Pancreas (tissue), 10 donors: Measurements from ENCODE around the gene RBMS3. TPM values are rescaled to one million over a fixed set of nuclear protein-coding genes. Genes with fewer than 3 reads are reported as not detected.

ENCODE experiments used
- ATAC-seq, 4 donors: fragments of 200-7000 bp; cut with Tn5 transposase; one replicate each; pipeline versions ENCODE4 v1.8.0 to v1.9.1; 2020; ENCODE audit warnings: mild to moderate bottlenecking in 4 of 4, moderate library complexity in 4 of 4
- DNase-seq, 6 donors: peaks; one replicate each; pipeline ENCODE4 v3.0.0-alpha.2; 2020
- FAIRE-seq: peaks from 2 replicates; lab custom pipeline; 2012; peaks lifted over from hg19 to GRCh38; lab: Jason Lieb, UNC
- H3K27ac ChIP-seq, 4 donors: fragments of 200-600 bp; sonication (generic); 1 replicate in 3 of 4; 2 replicates in 1 of 4; pipeline versions ENCODE4 v1.5.0 to v1.8.0; 2020
- H3K27me3 ChIP-seq, 4 donors: fragments of 200-600 bp; one replicate each; pipeline ENCODE4 v1.8.0; 2021
- H3K36me3 ChIP-seq, 3 donors: fragments of 200-600 bp; sonication (generic) in 1 of 3; one replicate each; pipeline versions ENCODE4 v1.5.0 to v1.8.0; 2020 to 2021
- H3K4me1 ChIP-seq, 3 donors: fragments of 200-600 bp; one replicate each; pipeline ENCODE4 v1.8.0; 2021
- H3K4me3 ChIP-seq, 4 donors: fragments of 200-600 bp; sonication (generic) in 2 of 4; one replicate each; pipeline versions ENCODE4 v1.5.0 to v1.8.0; 2020 to 2021
- H3K9me3 ChIP-seq, 4 donors: fragments of 200-600 bp; one replicate each; pipeline ENCODE4 v1.8.0; 2021
- WGBS, 2 donors: extraction: QIAGEN DNeasy Blood & Tissue Kit; methylation state at CpG; one replicate each; pipeline ENCODE4 v1.1.7; 2013; 5-methylcytosine and 5-hydroxymethylcytosine counted together
- intact Hi-C, 3 donors: fragments of 100-400 bp; cut with DNase I; formaldehyde crosslinking; loops; one replicate each; pipeline versions ENCODE4 v1.11.1 to v1.14.2; 2022
- polyA plus RNA-seq, 2 donors: library from polyadenylated mRNA; stranded (reverse); fragments of 200-250 nt; gene quantifications; one replicate each; pipeline ENCODE4 v1.2.3, GENCODE V29; 2013
- total RNA-seq, 6 donors: library from RNA; stranded (reverse); fragmentation: NEBNext Ultra II Directional in 4 of 6; extraction: Animal tissue kit (Norgen Biotek cat#: 25700) in 4 of 6; gene quantifications; one replicate each; pipeline versions ENCODE4 v1.2.1 to v1.2.4, GENCODE V29; 2021 to 2023
- TF ChIP-seq, protein P1 (sequence below), 4 donors: fragments of 200-600 bp; sonication (generic) in 3 of 4; IDR thresholded peaks; one replicate each; pipeline versions ENCODE4 v1.5.0 to v1.8.0; 2021; ENCODE audit warnings: antibody characterized with exemption in 4 of 4
- donor health status: healthy with polysubstance abuse.
- donor health status: DM: no; HTN: no; CAD: no; lungs with moderate emphysema.
- donor health status: DM: no; HTN: no; CAD: no.
- donor health status: control.
- donor health status: control.
- donor health status: Bipolar disorder and iron deficiency.
- donor health status: DM: yes; HTN: yes; CAD: no.
- donor health status: DM: no; HTN: no; CAD: no.
- donor health status: DM: no; HTN: no; CAD: no.
- donor health status: DM: yes; HTN: yes; CAD: no.

RBMS3 gene
- total and polyA plus RNA-seq, 8 donors = 4.0 to 10.0 (median 6.6) TPM

GRCh38 chr3:29912600-29913288 lies 631.9 kb downstream of the RBMS3 start:
- WGBS, 2 donors = 61 to 73% methylated on average over 2 of the region's 2 CpGs
- DNase-seq = no peak
- H3K27ac ChIP-seq = no peak overlapping the region
- no peak overlapping the region for H3K4me3 ChIP-seq
- H3K9me3 ChIP-seq = no peaks in the 10 kb centered on the region
- TF ChIP-seq, protein P1, sequence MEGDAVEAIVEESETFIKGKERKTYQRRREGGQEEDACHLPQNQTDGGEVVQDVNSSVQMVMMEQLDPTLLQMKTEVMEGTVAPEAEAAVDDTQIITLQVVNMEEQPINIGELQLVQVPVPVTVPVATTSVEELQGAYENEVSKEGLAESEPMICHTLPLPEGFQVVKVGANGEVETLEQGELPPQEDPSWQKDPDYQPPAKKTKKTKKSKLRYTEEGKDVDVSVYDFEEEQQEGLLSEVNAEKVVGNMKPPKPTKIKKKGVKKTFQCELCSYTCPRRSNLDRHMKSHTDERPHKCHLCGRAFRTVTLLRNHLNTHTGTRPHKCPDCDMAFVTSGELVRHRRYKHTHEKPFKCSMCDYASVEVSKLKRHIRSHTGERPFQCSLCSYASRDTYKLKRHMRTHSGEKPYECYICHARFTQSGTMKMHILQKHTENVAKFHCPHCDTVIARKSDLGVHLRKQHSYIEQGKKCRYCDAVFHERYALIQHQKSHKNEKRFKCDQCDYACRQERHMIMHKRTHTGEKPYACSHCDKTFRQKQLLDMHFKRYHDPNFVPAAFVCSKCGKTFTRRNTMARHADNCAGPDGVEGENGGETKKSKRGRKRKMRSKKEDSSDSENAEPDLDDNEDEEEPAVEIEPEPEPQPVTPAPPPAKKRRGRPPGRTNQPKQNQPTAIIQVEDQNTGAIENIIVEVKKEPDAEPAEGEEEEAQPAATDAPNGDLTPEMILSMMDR (IDR thresholded peaks at IDR 0.05) = no peak
- no peak for ATAC-seq
- H3K36me3 ChIP-seq = no peaks in the 10 kb centered on the region
- no peaks in the 10 kb centered on the region for H3K4me1 ChIP-seq
- intact Hi-C loops = no loop called here
- no peaks in the 10 kb centered on the region for H3K27me3 ChIP-seq
- no peak for FAIRE-seq

GRCh38 chr3:29914861-29915524 lies 634.1 kb downstream of the RBMS3 start:
- FAIRE-seq (no peak), ATAC-seq (no peak), DNase-seq (no peak)
- Histone ChIP-seq H3K27ac (no peak overlapping the region), H3K4me3 (no peak overlapping the region), H3K9me3 (no peaks in the 10 kb centered on the region), H3K4me1 (no peaks in the 10 kb centered on the region), H3K36me3 (no peaks in the 10 kb centered on the region), H3K27me3 (no peaks in the 10 kb centered on the region)
- 61 to 81% methylated on average over 3 of the region's 3 CpGs for WGBS, 2 donors
- intact Hi-C loops = no loop called here
- TF ChIP-seq, protein P1 (IDR thresholded peaks at IDR 0.05) = no peak

DNA sequence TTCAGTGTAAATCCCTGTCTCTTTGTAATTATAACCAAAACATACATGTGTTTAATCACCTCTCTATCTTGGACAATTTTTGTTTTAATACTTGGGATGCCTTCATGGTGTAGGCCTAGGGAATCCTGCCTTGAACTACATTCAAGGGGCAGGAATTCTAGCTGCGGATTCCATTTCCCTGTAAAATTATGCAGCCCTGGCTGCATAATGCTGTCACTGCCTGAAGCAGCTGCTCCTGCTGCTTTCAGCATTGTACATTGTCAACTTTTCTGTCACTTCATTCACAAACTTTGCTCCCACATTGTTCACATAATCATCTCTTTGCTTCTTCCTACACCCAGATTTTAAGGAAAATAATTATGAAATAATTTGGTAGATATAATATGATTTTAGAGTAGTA lies 638.7 kb downstream of the RBMS3 start:
- DNase-seq = no peak
- Histone ChIP-seq H3K9me3 (no peaks in the 10 kb centered on the region), H3K4me1 (no peaks in the 10 kb centered on the region), H3K27ac (no peak overlapping the region), H3K36me3 (no peaks in the 10 kb centered on the region), H3K4me3 (no peak overlapping the region), H3K27me3 (no peaks in the 10 kb centered on the region)
- FAIRE-seq = no peak
- WGBS, 2 donors = 64 to 69% methylated on average over 1 of the region's 1 CpG
- TF ChIP-seq, protein P1 (IDR thresholded peaks at IDR 0.05) = no peak
- ATAC-seq = no peak
- intact Hi-C loops = no loop called here

DNA sequence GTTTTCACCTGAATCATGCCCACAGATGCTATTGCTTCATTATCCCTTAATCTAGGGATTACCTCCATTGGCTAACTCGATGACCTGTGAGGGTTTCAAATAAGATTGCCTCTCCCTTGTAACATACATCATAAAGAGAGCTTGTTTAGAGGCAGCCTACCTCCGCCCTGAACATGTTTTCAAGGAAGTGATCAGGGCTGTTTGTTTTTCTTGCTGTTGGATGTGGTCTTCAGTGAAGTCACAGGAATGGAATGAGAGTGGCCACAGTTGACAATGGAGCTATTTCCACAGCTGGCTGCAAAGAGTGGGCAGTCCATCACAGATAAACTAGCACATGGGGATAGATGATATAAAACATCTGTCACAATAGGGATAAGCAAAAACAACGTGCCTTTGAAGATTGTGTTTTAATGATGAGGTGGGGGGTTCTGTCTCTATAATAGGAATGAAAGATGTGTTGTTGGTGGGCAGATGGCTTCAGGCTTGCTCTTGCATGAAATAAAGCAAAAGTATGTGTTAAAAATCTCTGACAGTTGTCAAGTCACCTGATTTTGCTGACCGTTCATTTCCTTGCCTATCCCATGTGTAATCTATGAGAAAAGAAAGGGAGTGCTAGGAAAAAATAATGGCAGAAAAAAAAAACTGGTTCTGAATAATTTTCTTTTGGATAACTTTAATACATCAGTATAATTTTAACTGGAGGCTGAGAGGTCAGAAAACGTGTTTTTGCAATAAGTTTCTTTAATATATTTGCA lies 642.3 kb downstream of the RBMS3 start:
- no peaks in the 10 kb centered on the region for H3K36me3 ChIP-seq
- ATAC-seq (peak in 1 of 4 donors; percentile 59), DNase-seq (peak in 1 of 6 donors; percentile 15), FAIRE-seq (no peak)
- TF ChIP-seq, protein P1 (IDR thresholded peaks at IDR 0.05) = no peak
- H3K4me1 ChIP-seq = no peaks in the 10 kb centered on the region
- 37 to 39% methylated on average over 5 of the region's 5 CpGs for WGBS, 2 donors
- no peaks in the 10 kb centered on the region for H3K27me3 ChIP-seq
- intact Hi-C loops = no loop called here
- no peaks in the 10 kb centered on the region for H3K9me3 ChIP-seq
- no peak overlapping the region for H3K27ac ChIP-seq
- no peak overlapping the region for H3K4me3 ChIP-seq
